Loucy (cell line): ENCODE results near the gene TSC22D4.

ENCODE experiments used
- H2AFZ ChIP-seq: fragments of 200-600 bp; sonication (generic); 2 replicates; pipeline ENCODE4 v1.6.0; 2016; ENCODE audit warnings: antibody characterized with exemption, mild to moderate bottlenecking, low read length, moderate library complexity
- H3F3A ChIP-seq: fragments of 200-600 bp; 2 replicates; pipeline ENCODE4 v1.6.0; 2016; ENCODE audit warnings: antibody characterized with exemption, low read depth, mild to moderate bottlenecking
- H3K27me3 ChIP-seq: fragments of 200-600 bp; sonication (generic); 2 replicates; pipeline ENCODE4 v1.6.1; 2014; ENCODE audit warnings: low read length, mild to moderate bottlenecking; ENCODE audit not compliant: insufficient read depth, poor library complexity, severe bottlenecking
- H3K36me3 ChIP-seq: fragments of 200-600 bp; sonication (generic); 2 replicates; pipeline ENCODE4 v1.6.1; 2016; ENCODE audit warnings: low read length; ENCODE audit not compliant: insufficient read depth
- H3K4me1 ChIP-seq: fragments of 200-600 bp; sonication (generic); 2 replicates; pipeline ENCODE4 v1.5.1; 2014; ENCODE audit warnings: low read length, mild to moderate bottlenecking; ENCODE audit not compliant: insufficient read depth, poor library complexity, severe bottlenecking
- H3K4me2 ChIP-seq: fragments of 200-600 bp; sonication (generic); 2 replicates; pipeline ENCODE4 v1.6.0; 2014; ENCODE audit warnings: antibody characterized with exemption, low read length, low read depth, mild to moderate bottlenecking; ENCODE audit not compliant: poor library complexity, severe bottlenecking
- H3K4me3 ChIP-seq: fragments of 200-600 bp; sonication (generic); 2 replicates; pipeline ENCODE4 v1.5.1; 2014; ENCODE audit warnings: low read length, mild to moderate bottlenecking, mixed read lengths; ENCODE audit not compliant: poor library complexity, severe bottlenecking
- H3K79me2 ChIP-seq: fragments of 200-600 bp; sonication (generic); 2 replicates; pipeline ENCODE4 v1.6.1; 2014; ENCODE audit warnings: low read length; ENCODE audit not compliant: insufficient read depth
- H3K9ac ChIP-seq: fragments of 200-600 bp; sonication (generic); 2 replicates; pipeline ENCODE4 v1.6.0; 2014; ENCODE audit warnings: mild to moderate bottlenecking, low read depth, low read length, moderate library complexity; ENCODE audit not compliant: poor library complexity, severe bottlenecking
- H3K9me2 ChIP-seq: fragments of 200-600 bp; sonication (generic); replicated peaks from 2 replicates; pipeline ENCODE4 v1.6.1; 2016; ENCODE audit warnings: low read depth, low read length, mixed read lengths
- H3K9me3 ChIP-seq: fragments of 200-600 bp; sonication (generic); 2 replicates; pipeline ENCODE4 v1.6.1; 2014; ENCODE audit warnings: mild to moderate bottlenecking, antibody characterized with exemption, low read length, low read depth; ENCODE audit not compliant: insufficient read depth
- H4K20me1 ChIP-seq: fragments of 200-600 bp; sonication (generic); 2 replicates; pipeline ENCODE4 v1.6.0; 2014; ENCODE audit warnings: antibody characterized with exemption, low read length, mild to moderate bottlenecking; ENCODE audit not compliant: insufficient read depth, poor library complexity, severe bottlenecking
- EZH2phosphoT487 ChIP-seq: fragments of 200-600 bp; IDR thresholded peaks from 2 replicates; pipeline ENCODE4 v1.6.1; 2018; ENCODE audit warnings: antibody characterized with exemption, mild to moderate bottlenecking, moderate library complexity, borderline replicate concordance
- TF ChIP-seq, protein P1 (sequence below): fragments of 200-600 bp; sonication (generic); conservative IDR thresholded peaks from 2 replicates; pipeline ENCODE4 v1.5.1; 2014; ENCODE audit warnings: mild to moderate bottlenecking, antibody characterized with exemption, low read length

TSC22D4 gene

DNA sequence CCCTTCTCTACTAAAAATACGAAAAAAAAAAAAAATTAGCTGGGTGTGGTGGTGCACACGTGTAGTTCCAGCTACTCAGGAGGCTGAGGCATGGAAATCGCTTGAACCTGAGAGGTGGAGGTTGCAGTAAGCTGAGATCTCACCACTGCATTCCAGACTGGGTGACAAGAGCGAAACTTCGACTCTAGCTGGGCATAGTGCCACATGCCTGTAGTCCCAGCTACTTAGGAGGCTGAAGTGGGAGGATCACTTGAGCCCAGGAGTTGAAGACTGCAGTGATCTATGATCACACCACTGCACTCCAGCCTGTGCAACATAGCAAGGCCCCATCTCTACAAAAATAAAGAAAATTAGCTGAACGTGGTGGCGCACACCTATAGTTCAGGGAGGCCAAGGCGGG lies 13.7 kb downstream of the TSC22D4 start:
- no peak overlapping the region for H3K9ac ChIP-seq
- no peaks in the 10 kb centered on the region for H3K27me3 ChIP-seq
- no peaks in the 10 kb centered on the region for H3F3A ChIP-seq
- H2AFZ ChIP-seq: no peak overlapping the region
- no peaks in the 10 kb centered on the region for H3K9me2 ChIP-seq
- H3K79me2 ChIP-seq: no peaks in the 10 kb centered on the region
- H3K4me3 ChIP-seq: no peak overlapping the region
- H3K4me1 ChIP-seq: peaks cover 5% of the 10 kb centered on the region
- no peak overlapping the region for H3K4me2 ChIP-seq
- H4K20me1 ChIP-seq: peaks cover 21% of the 10 kb centered on the region
- TF ChIP-seq, protein P1, sequence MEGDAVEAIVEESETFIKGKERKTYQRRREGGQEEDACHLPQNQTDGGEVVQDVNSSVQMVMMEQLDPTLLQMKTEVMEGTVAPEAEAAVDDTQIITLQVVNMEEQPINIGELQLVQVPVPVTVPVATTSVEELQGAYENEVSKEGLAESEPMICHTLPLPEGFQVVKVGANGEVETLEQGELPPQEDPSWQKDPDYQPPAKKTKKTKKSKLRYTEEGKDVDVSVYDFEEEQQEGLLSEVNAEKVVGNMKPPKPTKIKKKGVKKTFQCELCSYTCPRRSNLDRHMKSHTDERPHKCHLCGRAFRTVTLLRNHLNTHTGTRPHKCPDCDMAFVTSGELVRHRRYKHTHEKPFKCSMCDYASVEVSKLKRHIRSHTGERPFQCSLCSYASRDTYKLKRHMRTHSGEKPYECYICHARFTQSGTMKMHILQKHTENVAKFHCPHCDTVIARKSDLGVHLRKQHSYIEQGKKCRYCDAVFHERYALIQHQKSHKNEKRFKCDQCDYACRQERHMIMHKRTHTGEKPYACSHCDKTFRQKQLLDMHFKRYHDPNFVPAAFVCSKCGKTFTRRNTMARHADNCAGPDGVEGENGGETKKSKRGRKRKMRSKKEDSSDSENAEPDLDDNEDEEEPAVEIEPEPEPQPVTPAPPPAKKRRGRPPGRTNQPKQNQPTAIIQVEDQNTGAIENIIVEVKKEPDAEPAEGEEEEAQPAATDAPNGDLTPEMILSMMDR: no peak
- H3K36me3 ChIP-seq: peaks cover 22% of the 10 kb centered on the region; the same call in 1 of the 2 replicates
- no peaks in the 10 kb centered on the region for H3K9me3 ChIP-seq

DNA sequence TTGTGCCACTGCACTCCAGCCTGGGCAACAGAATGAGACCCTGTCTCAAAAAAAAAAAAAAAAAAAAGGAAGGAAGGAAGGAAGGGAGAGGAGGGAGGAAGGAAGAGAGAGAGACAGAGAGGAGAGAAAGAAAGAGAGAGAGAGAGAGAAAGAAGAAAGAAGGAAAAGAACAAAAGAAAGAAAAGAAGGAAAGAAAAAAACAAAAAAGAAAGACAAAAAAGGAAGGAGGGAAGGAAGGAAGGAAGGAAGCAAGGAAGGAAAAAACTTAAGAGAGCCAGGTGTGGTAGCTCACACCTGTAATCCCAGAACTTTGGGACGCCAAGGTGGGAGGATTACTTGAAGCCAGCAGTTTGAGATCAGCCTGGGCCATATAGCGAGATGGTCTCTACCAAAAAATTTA lies 14.2 kb downstream of the TSC22D4 start:
- no peaks in the 10 kb centered on the region for H3K79me2 ChIP-seq
- no peaks in the 10 kb centered on the region for H3F3A ChIP-seq
- H3K9ac ChIP-seq: no peak overlapping the region
- no peak overlapping the region for H2AFZ ChIP-seq
- peaks cover 22% of the 10 kb centered on the region; the same call in 1 of the 2 replicates for H3K36me3 ChIP-seq
- no peak overlapping the region for H3K4me3 ChIP-seq
- peaks cover 5% of the 10 kb centered on the region for H3K4me1 ChIP-seq
- TF ChIP-seq, protein P1: no peak
- no peak for TF ChIP-seq EZH2phosphoT487
- no peak overlapping the region for H3K4me2 ChIP-seq
- H3K9me2 ChIP-seq: no peaks in the 10 kb centered on the region
- peaks cover 18% of the 10 kb centered on the region for H4K20me1 ChIP-seq
- H3K9me3 ChIP-seq: no peaks in the 10 kb centered on the region
- H3K27me3 ChIP-seq: no peaks in the 10 kb centered on the region

DNA sequence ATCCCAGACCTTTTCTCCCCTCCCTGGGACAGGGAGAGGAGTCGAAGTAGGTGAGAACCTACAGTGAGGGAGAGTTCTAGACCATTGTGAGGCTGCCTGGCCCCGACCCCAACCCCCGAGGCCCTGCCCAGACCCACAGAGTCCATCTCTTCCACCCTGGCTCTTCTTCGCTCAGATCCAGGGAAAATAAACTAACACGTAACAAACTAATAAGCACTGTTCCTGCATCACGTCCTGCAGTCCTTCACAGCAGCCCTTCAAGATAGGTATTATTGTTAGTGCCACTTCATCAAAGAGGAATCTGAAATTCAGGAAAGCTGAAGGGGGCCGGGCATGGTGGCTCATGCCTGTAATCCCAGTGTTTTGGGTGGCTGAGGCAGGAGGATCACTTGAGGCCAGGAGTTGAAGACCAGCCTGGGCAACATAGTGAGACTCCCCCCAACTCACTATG lies 14.8 kb downstream of the TSC22D4 start, which contains the start of gene SPACDR:
Gene SPACDR, minus strand, starts transcription at position 51 of the 451 bp plus-strand sequence. CDS start 235 bp downstream, outside the sequence.
- Histone ChIP-seq H3K9me3 (no peaks in the 10 kb centered on the region), H3K9me2 (no peaks in the 10 kb centered on the region), H3K27me3 (no peaks in the 10 kb centered on the region), H4K20me1 (peaks cover 14% of the 10 kb centered on the region), H3K4me3 (no peak within 1 kb of the TSS), H2AFZ (no peak within 1 kb of the TSS), H3K79me2 (no peaks in the 10 kb centered on the region), H3K4me2 (no peak within 1 kb of the TSS), H3K36me3 (peaks cover 22% of the 10 kb centered on the region; the same call in 1 of the 2 replicates), H3K4me1 (no peaks in the 10 kb centered on the region), H3K9ac (no peak within 1 kb of the TSS), H3F3A (no peaks in the 10 kb centered on the region)
- TF ChIP-seq, protein P1: no peak
- no peak for TF ChIP-seq EZH2phosphoT487
